Coronary artery (tissue), 2 donors: ENCODE results near the gene RAD51B.

Source experiments
- DNase-seq: peaks from one replicate; pipeline ENCODE4 v3.0.0-alpha.2; 2017; ENCODE audit warnings: low spot score
- H3K27ac ChIP-seq, 2 donors: fragments of 200-600 bp; sonication (generic); one replicate each; pipeline ENCODE4 v1.5.1; 2016 to 2019
- H3K4me3 ChIP-seq: fragments of 200-600 bp; sonication (generic); 2 replicates; pipeline ENCODE4 v1.5.1; 2016; ENCODE audit warnings: mild to moderate bottlenecking, moderate library complexity
- CTCF ChIP-seq: fragments of 200-600 bp; sonication (generic); IDR thresholded peaks from one replicate; pipeline ENCODE4 v1.5.1; 2019; ENCODE audit warnings: antibody characterized with exemption

Gene RAD51B

GRCh38 chr14:68689511-68689910 is 869.9 kb downstream of the RAD51B start:
- no peak for TF ChIP-seq CTCF
- no peak for DNase-seq
- Histone ChIP-seq H3K4me3 (no peak overlapping the region), H3K27ac (no peak overlapping the region)

GRCh38 chr14:68690089-68690958 is 870.7 kb downstream of the RAD51B start:
- DNase-seq, result no peak
- Histone ChIP-seq H3K27ac (no peak overlapping the region), H3K4me3 (no peak overlapping the region)
- TF ChIP-seq CTCF, result no peak

DNA sequence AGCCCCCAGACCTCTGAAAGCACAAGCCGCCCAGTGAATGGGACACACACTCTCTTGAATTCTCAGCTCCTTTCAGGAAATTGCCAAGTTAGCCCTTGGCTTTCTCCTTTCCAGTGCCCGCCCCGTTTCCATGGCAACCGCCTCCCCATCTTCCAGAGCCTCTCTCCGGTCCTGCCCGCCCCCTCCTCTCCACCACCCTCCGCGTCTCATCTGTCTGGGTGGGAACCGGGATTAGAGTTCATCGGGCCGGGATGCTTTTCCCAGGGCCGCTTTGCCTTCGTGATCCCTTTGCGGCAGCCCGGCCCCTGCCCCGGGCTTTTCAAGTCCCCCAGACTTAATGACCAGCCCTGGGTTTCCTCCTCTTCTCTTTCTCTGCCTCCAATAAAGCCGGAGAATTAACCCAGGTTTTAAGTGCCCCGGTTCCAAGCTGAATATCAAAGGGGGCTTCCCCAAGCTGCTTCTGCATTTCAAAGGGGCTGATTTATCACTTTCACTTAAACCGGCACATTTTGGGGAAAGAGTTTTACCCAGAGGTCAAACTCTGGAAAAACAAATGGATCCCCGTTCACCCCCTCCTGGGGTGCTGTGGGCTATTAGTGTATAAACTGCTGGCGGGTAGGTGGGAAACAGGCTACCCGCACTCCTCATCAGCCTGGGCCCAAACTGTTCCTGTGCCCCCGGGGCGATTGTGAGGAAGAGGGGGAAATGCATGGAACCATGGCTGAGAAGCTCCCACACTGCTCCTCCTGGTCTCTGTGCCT is 871.6 kb downstream of the RAD51B start:
- TF ChIP-seq CTCF, result no peak
- no peak for DNase-seq

DNA sequence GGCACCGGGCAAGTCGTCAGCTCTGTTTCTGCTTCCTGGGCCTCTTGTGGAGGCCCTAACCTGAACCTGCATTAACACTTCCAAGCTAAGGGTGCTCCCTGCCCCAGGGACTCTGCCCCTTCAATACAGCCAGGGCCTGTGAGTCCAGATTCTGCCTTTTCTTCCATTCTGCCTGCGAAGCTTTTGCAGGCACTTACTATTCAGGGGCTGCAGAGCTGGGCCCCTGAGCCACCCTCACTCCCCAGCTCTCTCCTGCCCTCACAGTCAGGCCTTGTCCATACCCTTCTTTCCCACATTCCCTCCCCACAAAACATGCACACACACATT is 872.2 kb downstream of the RAD51B start:
- no peak overlapping the region for H3K27ac ChIP-seq
- DNase-seq, result no peak
- TF ChIP-seq CTCF, result no peak
- no peak overlapping the region for H3K4me3 ChIP-seq

More for the DNA sequence above, 871.6 kb downstream of the RAD51B start:
- Histone ChIP-seq H3K4me3 (no peak overlapping the region), H3K27ac (no peak overlapping the region)

DNA sequence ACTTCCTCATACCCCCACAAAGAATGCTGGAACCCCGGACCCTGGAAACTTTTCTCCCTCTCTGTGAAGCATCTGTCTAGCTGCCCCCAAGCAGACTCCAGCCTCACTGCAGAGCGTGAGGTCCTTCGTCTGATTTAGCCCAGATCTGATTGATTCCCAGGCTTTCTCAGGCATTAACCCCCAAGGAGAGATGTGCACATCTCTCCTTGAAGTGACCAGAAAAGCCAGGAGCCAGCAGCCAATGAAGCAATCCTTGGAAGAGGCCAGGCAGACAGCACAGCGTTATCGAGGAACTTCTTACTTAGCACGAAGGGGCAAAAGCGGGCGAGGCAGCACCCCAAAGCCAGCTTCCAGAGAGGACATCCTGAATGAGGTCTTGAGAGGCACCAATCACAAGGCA is 872.6 kb downstream of the RAD51B start:
- Histone ChIP-seq H3K27ac (no peak overlapping the region), H3K4me3 (no peak overlapping the region)
- no peak for TF ChIP-seq CTCF
- DNase-seq, result no peak

GRCh38 chr14:68692916-68693771 is 873.6 kb downstream of the RAD51B start:
- TF ChIP-seq CTCF, result no peak
- no peak for DNase-seq
- Histone ChIP-seq H3K4me3 (no peak overlapping the region), H3K27ac (peak overlapping the region in 1 of 2 donors; percentile 43)
